ENCODE data around the gene SNRNP25.

Gene SNRNP25

DNA sequence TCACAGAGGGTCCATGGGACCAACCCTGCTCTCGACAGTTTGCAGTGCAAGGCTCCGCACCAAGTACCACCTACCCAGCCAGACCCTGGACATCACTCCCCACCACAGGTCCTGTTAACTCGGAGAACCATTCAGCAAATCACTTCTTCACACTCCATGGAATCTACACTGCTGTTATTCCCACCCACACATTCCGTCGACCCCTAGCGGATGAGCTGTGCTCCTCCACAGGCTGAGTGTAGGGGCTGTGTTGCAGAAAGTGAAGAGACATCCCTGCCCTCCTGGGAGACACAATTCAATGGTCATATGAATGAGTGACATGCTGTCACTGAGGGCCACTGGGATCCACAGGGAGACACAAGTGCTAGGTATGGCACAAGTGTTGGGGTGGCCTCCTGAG is 51.9 kb downstream of the SNRNP25 start:
- Histone ChIP-seq H3K4me3 (ENCODE audit: extremely low read depth, insufficient read depth, low read length, poor library complexity, severe bottlenecking) (no peak overlapping the region), H3K4me1 (ENCODE audit: control insufficient read depth, insufficient read depth, low read length, poor library complexity, severe bottlenecking) (no peaks in the 10 kb centered on the region), H3K36me3 (ENCODE audit: control insufficient read depth, insufficient read depth, low read length) (peaks cover 22% of the 10 kb centered on the region), H3K9me3 (ENCODE audit: control insufficient read depth, low read length) (no peaks in the 10 kb centered on the region), H3K27ac (ENCODE audit: low read depth, low read length, severe bottlenecking) (no peak overlapping the region)
- WGBS, 2 experiments (ENCODE audit: insufficient coverage in 2 of 2), result 88 to 92% methylated on average over 4 to 6 of the region's 6 CpGs

DNA sequence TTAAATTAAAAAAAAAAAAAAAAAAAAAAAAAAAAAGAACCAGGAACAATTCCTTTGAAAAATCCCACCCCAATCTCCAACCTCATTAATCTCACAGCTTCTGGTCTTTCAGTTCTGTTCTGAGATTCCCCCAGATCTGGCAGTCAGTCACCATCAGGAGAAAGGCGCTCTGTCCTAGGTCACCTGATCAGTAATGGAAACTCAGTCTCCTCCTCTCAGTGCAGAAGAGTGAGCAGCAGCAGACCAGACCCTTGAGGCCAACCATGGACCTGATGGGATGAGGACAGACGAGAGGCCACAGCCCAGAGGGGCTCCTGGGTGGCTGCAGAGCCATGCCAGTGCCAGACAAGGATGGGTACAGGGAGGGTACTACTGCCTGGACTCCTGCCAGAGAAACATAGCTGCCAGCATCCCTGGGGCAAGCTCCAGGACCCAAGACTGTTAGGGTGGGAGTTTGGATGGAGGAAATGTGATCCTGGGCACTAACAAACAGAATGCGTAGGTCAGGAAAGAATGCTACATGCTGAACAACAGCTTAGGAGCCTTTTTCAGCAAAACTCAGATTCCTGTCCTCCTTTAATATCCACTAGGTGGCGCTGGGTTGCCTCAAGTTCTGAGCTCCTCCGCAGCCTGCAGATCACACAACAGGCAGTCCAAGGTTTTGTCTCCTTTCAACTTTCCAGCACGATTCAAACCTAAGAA is 53.1 kb downstream of the SNRNP25 start:
- 34 to 46% methylated on average over 5 to 6 of the region's 6 CpGs for WGBS, 2 experiments (ENCODE audit: insufficient coverage in 2 of 2)

More for the DNA sequence above, 53.1 kb downstream of the SNRNP25 start:
- no peak overlapping the region for H3K4me3 ChIP-seq (ENCODE audit: extremely low read depth, insufficient read depth, low read length, poor library complexity, severe bottlenecking)
- no peaks in the 10 kb centered on the region for H3K4me1 ChIP-seq (ENCODE audit: control insufficient read depth, insufficient read depth, low read length, poor library complexity, severe bottlenecking)
- peaks cover 27% of the 10 kb centered on the region for H3K36me3 ChIP-seq (ENCODE audit: control insufficient read depth, insufficient read depth, low read length)
- H3K9me3 ChIP-seq (ENCODE audit: control insufficient read depth, low read length), result no peaks in the 10 kb centered on the region
- no peak overlapping the region for H3K27ac ChIP-seq (ENCODE audit: low read depth, low read length, severe bottlenecking)
